ENCODE results near the gene NCOA5. TPM values are rescaled to one million over a fixed set of nuclear protein-coding genes. Genes with fewer than 3 reads are reported as not detected.

The NCOA5 gene
- total and polyA plus RNA-seq, 9 of the 15 experiments (the other 6 are each of a cell fraction or from before 2014, with no cell fraction given) = 3.9 to 22.8 (median 13.8) TPM

DNA sequence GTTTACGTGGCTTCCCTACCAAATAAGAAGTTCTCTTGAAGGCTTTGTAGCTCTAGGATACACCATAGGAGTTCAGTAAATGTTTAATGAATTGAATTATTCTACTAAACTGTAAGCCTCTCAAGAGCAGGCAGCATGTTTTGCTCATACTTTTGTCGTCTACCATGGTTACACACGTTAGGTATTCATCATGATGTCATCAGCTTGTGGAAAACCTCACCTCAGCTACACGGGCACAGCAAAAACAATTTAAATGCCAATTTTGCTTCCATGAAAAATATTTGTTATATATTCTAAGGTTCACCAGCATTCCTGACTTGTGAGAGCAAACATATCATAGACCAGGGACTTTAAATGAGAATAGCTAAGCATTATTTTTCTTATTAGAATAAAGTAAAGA lies 16.7 kb downstream of the NCOA5 start (continued):
- TF ChIP-seq SMAD2 (IDR thresholded peaks at IDR 0.05; ENCODE audit: low read depth, low read length) = no peak
- no peak for TF ChIP-seq NONO (IDR thresholded peaks at IDR 0.05; ENCODE audit: low read depth in 2 of 2, low read length in 1 of 2)
- TF ChIP-seq, protein P1, sequence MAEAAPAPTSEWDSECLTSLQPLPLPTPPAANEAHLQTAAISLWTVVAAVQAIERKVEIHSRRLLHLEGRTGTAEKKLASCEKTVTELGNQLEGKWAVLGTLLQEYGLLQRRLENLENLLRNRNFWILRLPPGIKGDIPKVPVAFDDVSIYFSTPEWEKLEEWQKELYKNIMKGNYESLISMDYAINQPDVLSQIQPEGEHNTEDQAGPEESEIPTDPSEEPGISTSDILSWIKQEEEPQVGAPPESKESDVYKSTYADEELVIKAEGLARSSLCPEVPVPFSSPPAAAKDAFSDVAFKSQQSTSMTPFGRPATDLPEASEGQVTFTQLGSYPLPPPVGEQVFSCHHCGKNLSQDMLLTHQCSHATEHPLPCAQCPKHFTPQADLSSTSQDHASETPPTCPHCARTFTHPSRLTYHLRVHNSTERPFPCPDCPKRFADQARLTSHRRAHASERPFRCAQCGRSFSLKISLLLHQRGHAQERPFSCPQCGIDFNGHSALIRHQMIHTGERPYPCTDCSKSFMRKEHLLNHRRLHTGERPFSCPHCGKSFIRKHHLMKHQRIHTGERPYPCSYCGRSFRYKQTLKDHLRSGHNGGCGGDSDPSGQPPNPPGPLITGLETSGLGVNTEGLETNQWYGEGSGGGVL (CRISPR knock-in tag; IDR thresholded peaks at IDR 0.05) = no peak
- TF ChIP-seq MIER1 (IDR thresholded peaks at IDR 0.05; ENCODE audit: low read depth) = no peak

DNA sequence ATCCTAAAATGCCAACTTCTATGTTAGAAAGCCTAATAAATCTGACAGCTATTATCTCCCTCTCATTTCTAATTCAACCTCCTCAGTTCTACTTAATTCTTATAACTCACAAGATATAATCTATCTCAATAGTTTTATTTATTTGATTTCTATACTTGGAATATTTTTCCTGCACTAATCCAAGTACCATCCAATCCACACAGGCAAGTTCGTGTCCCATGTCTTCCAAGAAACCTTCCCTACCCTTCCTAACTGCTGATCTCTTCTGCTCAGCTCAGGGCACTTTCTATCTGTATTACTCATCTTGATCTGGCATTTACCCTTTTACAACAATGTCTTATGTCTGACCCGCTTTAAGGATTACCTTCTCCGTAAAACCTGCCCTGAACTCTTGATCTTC lies 18.2 kb downstream of the NCOA5 start:
- TF ChIP-seq CCAR2 (IDR thresholded peaks at IDR 0.05; ENCODE audit: low read depth, low read length) = no peak
- 0 out of 2 replicates have a peak, but pooled peaks have one; percentile 28 for TF ChIP-seq SUPT5H (IDR thresholded peaks at IDR 0.05)
- no peak for TF ChIP-seq HDAC6 (IDR thresholded peaks at IDR 0.05; ENCODE audit: low read depth, low read length)
- no peak for TF ChIP-seq ZNF354B (CRISPR knock-in tag; IDR thresholded peaks at IDR 0.05)
- Histone ChIP-seq H3K9me3 (replicated peaks; ENCODE audit: control insufficient read depth, insufficient read depth, low read depth, low read length) (no peaks in the 10 kb centered on the region), H3K27ac (ENCODE audit: extremely low read depth, low read depth, low read length) (no peak overlapping the region), H3K4me1 (replicated peaks in 1 of 2; ENCODE audit: control insufficient read depth in 2 of 2, insufficient read depth in 2 of 2, low read length in 2 of 2) (no peaks in the 10 kb centered on the region), H3K79me2 (ENCODE audit: control insufficient read depth, insufficient read depth, low read length) (no peaks in the 10 kb centered on the region), H3K9me1 (ENCODE audit: control insufficient read depth, insufficient read depth, low read length) (peaks cover 4% of the 10 kb centered on the region), H3K36me3 (ENCODE audit: control insufficient read depth, insufficient read depth, low read length) (peaks cover 45% of the 10 kb centered on the region; the same call in 2 of the 3 replicates), H3K4me3 (no peak overlapping the region), H4K20me1 (replicated peaks; ENCODE audit: control insufficient read depth, insufficient read depth, low read length) (no peaks in the 10 kb centered on the region), H3K4me2 (ENCODE audit: insufficient read depth, low read length) (no peak overlapping the region), H3K9ac (ENCODE audit: insufficient read depth in 1 of 2, low read depth in 2 of 2, low read length in 2 of 2) (no peak overlapping the region), H3K27me3 (ENCODE audit: control insufficient read depth in 2 of 2, insufficient read depth in 2 of 2, low read length in 2 of 2) (no peaks in the 10 kb centered on the region), H2AFZ (ENCODE audit: low read depth, low read length) (no peak overlapping the region)
- ATAC-seq (no peak), FAIRE-seq (no peak), DNase-seq (ENCODE audit: extremely low read depth in 1 of 4, low spot score in 3 of 4) (no peak)
- WGBS (ENCODE audit: insufficient coverage, low coverage, missing lambda C conversion rate) = 54% methylated on average over 3 of the region's 3 CpGs
- POLR2A ChIA-PET = no interaction called here
- BruUV-seq (replicated peaks) = no TSS peak
- intact Hi-C loops (cut with micrococcal nuclease) = no loop called here
- in situ Hi-C loops (cut with MboI) = no loop called here
- CTCF ChIA-PET (ENCODE audit: low intra/inter-chr PET ratio) = no interaction called here
